Psoas muscle (tissue), 8 donors: ENCODE results near the gene MAP3K2. TPM values are rescaled to one million over a fixed set of nuclear protein-coding genes. Genes with fewer than 3 reads are reported as not detected.

Source experiments
- ATAC-seq, 4 donors: fragments of 200-7000 bp; cut with Tn5 transposase; one replicate each; pipeline ENCODE4 v1.9.1; 2020; ENCODE audit warnings: moderate library complexity in 3 of 4, mild to moderate bottlenecking in 2 of 4
- DNase-seq, 2 donors: peaks; one replicate each; pipeline ENCODE4 v3.0.0-alpha.2; 2020
- H3K27ac ChIP-seq: fragments of 200-600 bp; one replicate; pipeline ENCODE4 v1.8.0; 2022
- H3K27me3 ChIP-seq, 3 donors: fragments of 200-600 bp in 1 of 3; one replicate each; pipeline versions ENCODE4 v1.6.1 to v1.8.0; 2013 to 2022; ENCODE audit warnings: low read length in 2 of 3, mild to moderate bottlenecking in 2 of 3, moderate library complexity in 1 of 3; ENCODE audit not compliant: insufficient read depth in 3 of 3
- H3K36me3 ChIP-seq, 2 donors: fragments of 200-600 bp in 1 of 2; one replicate each; pipeline versions ENCODE4 v1.6.1 to v1.8.0; 2013 to 2022; ENCODE audit warnings: low read depth in 1 of 2, mild to moderate bottlenecking in 1 of 2, moderate library complexity in 1 of 2; ENCODE audit not compliant: insufficient read depth in 1 of 2
- H3K4me1 ChIP-seq: fragments of 200-600 bp; one replicate; pipeline ENCODE4 v1.8.0; 2022
- H3K4me3 ChIP-seq: fragments of 200-600 bp; one replicate; pipeline ENCODE4 v1.8.0; 2022; ENCODE audit warnings: mild to moderate bottlenecking
- H3K9me3 ChIP-seq: fragments of 200-600 bp; one replicate; pipeline ENCODE4 v1.8.0; 2022
- WGBS, 3 donors: extraction: QIAGEN DNeasy Blood & Tissue Kit; methylation state at CpG; one replicate each; pipeline versions ENCODE4 v1.1.6 to v1.1.7; 2013; 5-methylcytosine and 5-hydroxymethylcytosine counted together
- intact Hi-C, 2 donors: fragments of 100-400 bp; cut with DNase I; formaldehyde crosslinking; loops; one replicate each; pipeline versions ENCODE4 v1.11.0 to v1.14.2; 2022
- polyA plus RNA-seq, 3 donors: library from polyadenylated mRNA; stranded (reverse); fragments of 200-250 nt; gene quantifications; one replicate each; pipeline ENCODE4 v1.2.3, GENCODE V29; 2013
- total RNA-seq, 4 donors: library from RNA; stranded (reverse); fragmentation: NEBNext Ultra II Directional in 2 of 4; extraction: Animal tissue kit (Norgen Biotek cat#: 25700) in 2 of 4; gene quantifications; one replicate each; pipeline versions ENCODE4 v1.2.1 to v1.2.4, GENCODE V29; 2021 to 2023
- TF ChIP-seq, protein P1 (sequence below): fragments of 200-600 bp; IDR thresholded peaks from one replicate; pipeline ENCODE4 v1.8.0; 2022; ENCODE audit warnings: antibody characterized with exemption
- donor health status: healthy with polysubstance abuse.
- donor health status: DM: no; HTN: no; CAD: no; lungs with moderate emphysema.
- donor health status: Bipolar disorder and iron deficiency.
- donor health status: healthy.
- donor health status: DM: yes; HTN: yes; CAD: no.
- donor health status: DM: no; HTN: no; CAD: no.
- donor health status: DM: no; HTN: no; CAD: no.
- donor health status: DM: yes; HTN: yes; CAD: no.

MAP3K2 gene
- total and polyA plus RNA-seq, 7 donors = 4.2 to 37.1 (median 25.9) TPM

DNA sequence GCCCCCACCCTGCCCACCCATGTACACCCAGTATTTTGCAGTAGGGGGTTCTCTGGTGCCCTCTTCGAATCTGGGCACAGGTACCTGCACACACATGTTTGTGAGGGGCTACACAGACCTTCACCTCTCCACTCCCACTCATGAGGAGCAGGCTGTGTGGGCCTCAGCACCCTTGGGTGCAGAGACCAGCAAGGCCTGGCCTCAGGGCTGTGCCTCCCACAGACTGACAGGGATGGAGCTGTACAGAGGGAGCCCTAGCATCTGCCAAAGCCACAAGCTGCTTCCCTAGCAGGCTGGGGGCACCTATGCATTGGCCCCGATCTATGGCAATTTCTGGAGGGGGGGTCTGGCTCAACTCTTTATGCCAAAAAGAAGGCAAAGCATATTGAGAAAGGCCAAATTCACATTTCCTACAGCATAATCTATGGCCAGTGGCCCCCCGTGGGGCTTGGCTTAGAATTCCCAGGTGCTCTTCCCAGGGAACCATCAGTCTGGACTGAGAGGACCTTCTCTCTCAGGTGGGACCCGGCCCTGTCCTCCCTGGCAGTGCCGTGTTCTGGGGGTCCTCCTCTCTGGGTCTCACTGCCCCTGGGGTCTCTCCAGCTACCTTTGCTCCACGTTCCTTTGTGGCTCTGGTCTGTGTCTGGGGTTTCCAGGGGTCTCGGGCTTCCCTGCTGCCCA, 39.7 kb upstream of the MAP3K2 start:
- Histone ChIP-seq H3K27me3 (peaks cover 0 to 24% (median 9%) of the 10 kb centered on the region in 3 donors), H3K36me3 (no peaks in the 10 kb centered on the region), H3K27ac (no peak overlapping the region), H3K9me3 (no peaks in the 10 kb centered on the region), H3K4me3 (no peak overlapping the region), H3K4me1 (peaks cover 8% of the 10 kb centered on the region)
- DNase-seq (no peak), ATAC-seq (no peak)
- TF ChIP-seq, protein P1, sequence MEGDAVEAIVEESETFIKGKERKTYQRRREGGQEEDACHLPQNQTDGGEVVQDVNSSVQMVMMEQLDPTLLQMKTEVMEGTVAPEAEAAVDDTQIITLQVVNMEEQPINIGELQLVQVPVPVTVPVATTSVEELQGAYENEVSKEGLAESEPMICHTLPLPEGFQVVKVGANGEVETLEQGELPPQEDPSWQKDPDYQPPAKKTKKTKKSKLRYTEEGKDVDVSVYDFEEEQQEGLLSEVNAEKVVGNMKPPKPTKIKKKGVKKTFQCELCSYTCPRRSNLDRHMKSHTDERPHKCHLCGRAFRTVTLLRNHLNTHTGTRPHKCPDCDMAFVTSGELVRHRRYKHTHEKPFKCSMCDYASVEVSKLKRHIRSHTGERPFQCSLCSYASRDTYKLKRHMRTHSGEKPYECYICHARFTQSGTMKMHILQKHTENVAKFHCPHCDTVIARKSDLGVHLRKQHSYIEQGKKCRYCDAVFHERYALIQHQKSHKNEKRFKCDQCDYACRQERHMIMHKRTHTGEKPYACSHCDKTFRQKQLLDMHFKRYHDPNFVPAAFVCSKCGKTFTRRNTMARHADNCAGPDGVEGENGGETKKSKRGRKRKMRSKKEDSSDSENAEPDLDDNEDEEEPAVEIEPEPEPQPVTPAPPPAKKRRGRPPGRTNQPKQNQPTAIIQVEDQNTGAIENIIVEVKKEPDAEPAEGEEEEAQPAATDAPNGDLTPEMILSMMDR = no peak
- WGBS, 3 donors = 78 to 87% (median 84%) methylated on average over 6 to 7 of the region's 7 CpGs
- intact Hi-C loops = no loop called here

DNA sequence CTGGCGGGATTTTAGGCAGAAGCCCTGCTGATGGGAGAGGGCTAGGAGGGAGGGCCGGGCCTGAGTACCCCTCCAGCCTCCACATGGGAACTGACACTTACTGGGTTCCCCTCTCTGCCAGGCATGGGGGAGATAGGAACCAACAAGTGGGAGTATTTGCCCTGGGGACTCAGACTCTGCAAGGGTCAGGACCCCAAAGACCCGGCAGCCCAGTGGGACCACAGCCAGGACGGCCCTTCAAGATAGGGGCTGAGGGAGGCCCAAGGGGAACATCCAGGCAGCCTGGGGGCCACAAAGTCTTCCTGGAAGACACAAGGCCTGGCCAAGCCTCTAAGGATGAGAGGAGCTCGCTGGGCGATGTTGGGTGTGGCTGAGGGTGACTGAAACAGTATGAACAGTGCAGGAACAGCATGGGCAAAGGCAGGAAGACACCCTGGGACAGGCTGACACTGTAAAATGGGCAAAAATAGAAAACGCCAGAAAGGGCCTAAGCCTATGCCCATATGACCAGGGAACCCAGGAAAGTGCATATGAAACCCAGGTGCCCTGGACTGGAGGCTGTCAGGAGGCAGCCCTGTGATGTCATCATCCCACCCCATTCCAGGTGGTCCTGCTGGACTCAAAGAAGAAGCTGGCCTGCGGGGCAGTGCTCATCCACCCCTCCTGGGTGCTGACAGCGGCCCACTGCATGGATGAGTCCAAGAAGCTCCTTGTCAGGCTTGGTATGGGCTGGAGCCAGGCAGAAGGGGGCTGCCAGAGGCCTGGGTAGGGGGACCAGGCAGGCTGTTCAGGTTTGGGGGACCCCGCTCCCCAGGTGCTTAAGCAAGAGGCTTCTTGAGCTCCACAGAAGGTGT, 39.0 kb upstream of the MAP3K2 start:
- 91 to 95% (median 95%) methylated on average over 10 of the region's 10 CpGs for WGBS, 3 donors
- TF ChIP-seq, protein P1 = no peak
- Histone ChIP-seq H3K4me1 (peaks cover 8% of the 10 kb centered on the region), H3K9me3 (no peaks in the 10 kb centered on the region), H3K36me3 (no peaks in the 10 kb centered on the region), H3K4me3 (no peak overlapping the region), H3K27me3 (peaks cover 0 to 32% (median 17%) of the 10 kb centered on the region in 3 donors), H3K27ac (no peak overlapping the region)
- DNase-seq = no peak
- intact Hi-C loops = no loop called here
- ATAC-seq = no peak

DNA sequence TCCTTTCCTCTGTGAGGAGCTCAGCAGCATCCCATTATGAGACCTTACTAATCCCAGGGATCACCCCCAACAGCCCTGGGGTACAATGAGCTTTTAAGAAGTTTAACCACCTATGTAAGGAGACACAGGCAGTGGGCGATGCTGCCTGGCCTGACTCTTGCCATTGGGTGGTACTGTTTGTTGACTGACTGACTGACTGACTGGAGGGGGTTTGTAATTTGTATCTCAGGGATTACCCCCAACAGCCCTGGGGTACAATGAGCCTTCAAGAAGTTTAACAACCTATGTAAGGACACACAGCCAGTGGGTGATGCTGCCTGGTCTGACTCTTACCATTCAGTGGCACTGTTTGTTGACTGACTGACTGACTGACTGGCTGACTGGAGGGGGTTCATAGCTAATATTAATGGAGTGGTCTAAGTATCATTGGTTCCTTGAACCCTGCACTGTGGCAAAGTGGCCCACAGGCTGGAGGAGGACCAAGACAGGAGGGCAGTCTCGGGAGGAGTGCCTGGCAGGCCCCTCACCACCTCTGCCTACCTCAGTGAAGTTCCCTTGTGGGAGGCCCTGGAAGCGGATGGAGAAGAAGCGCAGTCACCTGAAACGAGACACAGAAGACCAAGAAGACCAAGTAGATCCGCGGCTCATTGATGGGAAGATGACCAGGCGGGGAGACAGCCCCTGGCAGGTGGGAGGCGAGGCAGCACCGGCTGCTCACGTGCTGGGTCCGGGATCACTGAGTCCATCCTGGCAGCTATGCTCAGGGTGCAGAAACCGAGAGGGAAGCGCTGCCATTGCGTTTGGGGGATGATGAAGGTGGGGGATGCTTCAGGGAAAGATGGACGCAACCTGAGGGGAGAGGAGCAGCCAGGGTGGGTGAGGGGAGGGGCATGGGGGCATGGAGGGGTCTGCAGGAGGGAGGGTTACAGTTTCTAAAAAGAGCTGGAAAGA, 38.0 kb upstream of the MAP3K2 start:
- Histone ChIP-seq H3K4me1 (peaks cover 8% of the 10 kb centered on the region), H3K4me3 (no peak overlapping the region), H3K36me3 (no peaks in the 10 kb centered on the region), H3K9me3 (no peaks in the 10 kb centered on the region), H3K27me3 (peaks cover 0 to 37% (median 17%) of the 10 kb centered on the region in 3 donors), H3K27ac (no peak overlapping the region)
- ATAC-seq (no peak), DNase-seq (no peak)
- intact Hi-C loops = no loop called here
- TF ChIP-seq, protein P1 = no peak
- 92 to 96% (median 95%) methylated on average over 16 of the region's 16 CpGs for WGBS, 3 donors

DNA sequence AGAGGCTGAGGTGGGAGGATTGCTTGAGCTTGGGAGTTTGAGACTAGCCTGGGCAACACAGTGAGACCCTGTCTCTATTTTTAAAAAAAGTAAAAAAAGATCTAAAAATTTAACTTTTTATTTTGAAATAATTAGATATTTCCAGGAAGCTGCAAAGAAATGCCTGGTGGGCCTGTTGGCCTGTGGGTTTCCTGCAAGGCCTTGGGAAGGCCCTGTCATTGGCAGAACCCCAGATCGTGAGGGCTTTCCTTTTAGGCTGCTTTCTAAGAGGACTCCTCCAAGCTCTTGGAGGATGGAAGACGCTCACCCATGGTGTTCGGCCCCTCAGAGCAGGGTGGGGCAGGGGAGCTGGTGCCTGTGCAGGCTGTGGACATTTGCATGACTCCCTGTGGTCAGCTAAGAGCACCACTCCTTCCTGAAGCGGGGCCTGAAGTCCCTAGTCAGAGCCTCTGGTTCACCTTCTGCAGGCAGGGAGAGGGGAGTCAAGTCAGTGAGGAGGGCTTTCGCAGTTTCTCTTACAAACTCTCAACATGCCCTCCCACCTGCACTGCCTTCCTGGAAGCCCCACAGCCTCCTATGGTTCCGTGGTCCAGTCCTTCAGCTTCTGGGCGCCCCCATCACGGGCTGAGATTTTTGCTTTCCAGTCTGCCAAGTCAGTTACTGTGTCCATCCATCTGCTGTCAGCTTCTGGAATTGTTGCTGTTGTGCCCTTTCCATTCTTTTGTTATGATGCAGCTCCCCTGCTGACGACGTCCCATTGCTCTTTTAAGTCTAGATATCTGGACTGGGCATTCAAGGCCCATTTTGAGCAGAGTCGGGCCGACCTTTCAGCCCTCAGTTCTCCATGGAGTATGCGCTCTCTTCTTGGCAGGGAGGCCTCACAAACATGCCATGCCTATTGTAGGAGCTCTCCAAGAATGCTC, 37.1 kb upstream of the MAP3K2 start:
- ATAC-seq = no peak
- H3K9me3 ChIP-seq = no peaks in the 10 kb centered on the region
- DNase-seq = no peak
- intact Hi-C loops = no loop called here
- H3K27me3 ChIP-seq = peaks cover 0 to 37% (median 17%) of the 10 kb centered on the region in 3 donors
- H3K36me3 ChIP-seq = no peaks in the 10 kb centered on the region
- TF ChIP-seq, protein P1 = no peak
- H3K4me1 ChIP-seq = peaks cover 8% of the 10 kb centered on the region
- H3K27ac ChIP-seq = no peak overlapping the region
- no peak overlapping the region for H3K4me3 ChIP-seq
- 81 to 89% (median 86%) methylated on average over 13 of the region's 13 CpGs for whole genome bisulfite sequencing, 3 donors
